Testis (tissue), 2 donors: Measurements from ENCODE around the gene CTIF.

Experiments
- POLR2A ChIP-seq: fragments of 450-650 bp; IDR thresholded peaks from one replicate; pipeline ENCODE4 v1.6.1; 2017; ENCODE audit warnings: antibody characterized with exemption, mild to moderate bottlenecking, moderate library complexity
- TF ChIP-seq, protein P1 (sequence below), 3 experiments: fragments of 450-650 bp in 2 of 3; fragments of 200-600 bp in 1 of 3; sonication (generic) in 1 of 3; IDR thresholded peaks; one replicate each; pipeline ENCODE4 v1.5.1; 2016 to 2019; ENCODE audit warnings: antibody characterized with exemption in 3 of 3, mild to moderate bottlenecking in 2 of 3, moderate library complexity in 1 of 3

DNA sequence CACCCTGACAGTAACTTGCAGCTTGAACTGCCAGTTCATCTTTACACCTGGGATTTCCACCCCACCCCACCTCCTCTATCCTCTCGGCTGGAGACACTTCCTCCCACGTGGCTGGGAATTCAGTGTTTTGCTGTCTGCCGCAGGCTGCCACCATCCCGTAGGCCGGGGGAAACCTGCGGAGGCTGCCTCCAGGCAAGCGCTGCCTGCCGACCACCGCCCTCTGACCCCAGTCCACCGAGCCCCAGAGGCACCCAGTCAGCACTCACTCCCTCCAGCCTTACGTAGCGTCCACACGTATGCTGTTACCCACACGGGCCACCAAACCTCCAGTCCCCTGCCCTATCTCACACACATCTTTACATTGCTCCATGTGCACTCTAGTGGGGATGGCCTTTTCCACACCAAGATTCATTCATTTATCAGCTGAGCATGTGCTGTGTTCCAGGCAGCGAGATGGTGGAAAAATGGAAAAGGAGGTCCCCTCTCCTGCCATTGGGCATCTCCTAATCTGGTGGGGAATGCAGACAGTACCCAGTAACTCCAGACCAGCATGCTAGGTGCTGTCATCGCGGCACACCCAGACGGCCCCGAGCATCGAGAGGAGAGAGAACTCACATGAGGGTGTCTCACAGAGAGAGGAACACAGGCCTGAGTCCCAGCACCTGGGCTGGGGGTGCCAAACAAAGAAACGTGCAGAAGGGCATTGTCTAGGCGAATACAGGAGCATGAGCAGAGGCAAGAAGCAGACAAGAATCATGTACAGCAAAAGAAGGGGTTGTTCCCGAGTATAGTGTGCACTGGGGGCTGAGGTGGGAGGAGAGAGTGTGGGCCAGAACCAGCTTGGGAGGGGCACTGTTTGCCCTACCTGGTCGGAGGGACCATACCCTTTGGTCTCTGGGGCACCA, 245.0 kb downstream of the CTIF start:
- TF ChIP-seq, protein P1, sequence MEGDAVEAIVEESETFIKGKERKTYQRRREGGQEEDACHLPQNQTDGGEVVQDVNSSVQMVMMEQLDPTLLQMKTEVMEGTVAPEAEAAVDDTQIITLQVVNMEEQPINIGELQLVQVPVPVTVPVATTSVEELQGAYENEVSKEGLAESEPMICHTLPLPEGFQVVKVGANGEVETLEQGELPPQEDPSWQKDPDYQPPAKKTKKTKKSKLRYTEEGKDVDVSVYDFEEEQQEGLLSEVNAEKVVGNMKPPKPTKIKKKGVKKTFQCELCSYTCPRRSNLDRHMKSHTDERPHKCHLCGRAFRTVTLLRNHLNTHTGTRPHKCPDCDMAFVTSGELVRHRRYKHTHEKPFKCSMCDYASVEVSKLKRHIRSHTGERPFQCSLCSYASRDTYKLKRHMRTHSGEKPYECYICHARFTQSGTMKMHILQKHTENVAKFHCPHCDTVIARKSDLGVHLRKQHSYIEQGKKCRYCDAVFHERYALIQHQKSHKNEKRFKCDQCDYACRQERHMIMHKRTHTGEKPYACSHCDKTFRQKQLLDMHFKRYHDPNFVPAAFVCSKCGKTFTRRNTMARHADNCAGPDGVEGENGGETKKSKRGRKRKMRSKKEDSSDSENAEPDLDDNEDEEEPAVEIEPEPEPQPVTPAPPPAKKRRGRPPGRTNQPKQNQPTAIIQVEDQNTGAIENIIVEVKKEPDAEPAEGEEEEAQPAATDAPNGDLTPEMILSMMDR (IDR thresholded peaks at IDR 0.05) = no peak
- TF ChIP-seq POLR2A = no peak
